ENCODE measurements around the gene GARIN5B. TPM values are rescaled to one million over a fixed set of nuclear protein-coding genes. Genes with fewer than 3 reads are reported as not detected.
A peak's percentile ranks its signal among the peaks of the same experiment; 100 is the strongest.
"Not testable (repeated sequence)": the region's sequence is repeated elsewhere in the genome, so short reads cannot be mapped to it uniquely, and the experiment has no call there.

GARIN5B gene
- total RNA-seq, 1 experiment from 2014 or later = not detected

- peaks cover 66% of the 10 kb centered on the region for H3K36me3 Mint-ChIP-seq (ENCODE audit: insufficient read depth, unreplicated experiment)
- peaks cover 21% of the 10 kb centered on the region for H3K4me1 Mint-ChIP-seq (ENCODE audit: insufficient read depth, unreplicated experiment)
- POLR2A ChIA-PET = interaction anchor here (0.7 to 6.1 kb wide), 4 partner anchors 17 to 265 kb away, joined by 3 to 57 read pairs (median 30); partner anchors contain the start of genes KMT5C, RPL28 and TMEM238
- TF ChIP-seq, protein P1, sequence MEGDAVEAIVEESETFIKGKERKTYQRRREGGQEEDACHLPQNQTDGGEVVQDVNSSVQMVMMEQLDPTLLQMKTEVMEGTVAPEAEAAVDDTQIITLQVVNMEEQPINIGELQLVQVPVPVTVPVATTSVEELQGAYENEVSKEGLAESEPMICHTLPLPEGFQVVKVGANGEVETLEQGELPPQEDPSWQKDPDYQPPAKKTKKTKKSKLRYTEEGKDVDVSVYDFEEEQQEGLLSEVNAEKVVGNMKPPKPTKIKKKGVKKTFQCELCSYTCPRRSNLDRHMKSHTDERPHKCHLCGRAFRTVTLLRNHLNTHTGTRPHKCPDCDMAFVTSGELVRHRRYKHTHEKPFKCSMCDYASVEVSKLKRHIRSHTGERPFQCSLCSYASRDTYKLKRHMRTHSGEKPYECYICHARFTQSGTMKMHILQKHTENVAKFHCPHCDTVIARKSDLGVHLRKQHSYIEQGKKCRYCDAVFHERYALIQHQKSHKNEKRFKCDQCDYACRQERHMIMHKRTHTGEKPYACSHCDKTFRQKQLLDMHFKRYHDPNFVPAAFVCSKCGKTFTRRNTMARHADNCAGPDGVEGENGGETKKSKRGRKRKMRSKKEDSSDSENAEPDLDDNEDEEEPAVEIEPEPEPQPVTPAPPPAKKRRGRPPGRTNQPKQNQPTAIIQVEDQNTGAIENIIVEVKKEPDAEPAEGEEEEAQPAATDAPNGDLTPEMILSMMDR (IDR thresholded peaks at IDR 0.05; ENCODE audit: unreplicated experiment) = no peak
- H3K4me3 Mint-ChIP-seq (ENCODE audit: unreplicated experiment) = peak overlapping the region; percentile 94
- no peaks in the 10 kb centered on the region for H3K9me3 Mint-ChIP-seq (ENCODE audit: unreplicated experiment)
- peak overlapping the region; percentile 99 for H3K27ac Mint-ChIP-seq (ENCODE audit: low read depth, unreplicated experiment)
- H3K27me3 Mint-ChIP-seq (ENCODE audit: insufficient read depth, unreplicated experiment) = no peaks in the 10 kb centered on the region
- intact Hi-C loops (cut with micrococcal nuclease) = no loop called here
- BruUV-seq (replicated peaks) = no TSS peak
- CTCF ChIA-PET = interaction anchor here (0.5 to 1.9 kb wide), 6 partner anchors 62 to 1014 kb away, joined by 3 to 5 read pairs (median 4); no protein-coding TSS in a partner anchor
- no peak for DNase-seq (ENCODE audit: unreplicated experiment)
These were observed 42.6 kb upstream of the GARIN5B start for GRCh38 chr19:55405638-55406037.

- DNase-seq (ENCODE audit: unreplicated experiment) = no peak
- CTCF ChIA-PET = interaction anchor here (0.9 to 1.1 kb wide), 4 partner anchors 16 to 111 kb away, joined by 3 to 5 read pairs (median 4); no protein-coding TSS in a partner anchor
- no TSS peak for BruUV-seq (replicated peaks)
- Mint-ChIP-seq H3K27me3 (ENCODE audit: insufficient read depth, unreplicated experiment) (no peaks in the 10 kb centered on the region), H3K4me1 (ENCODE audit: insufficient read depth, unreplicated experiment) (peaks cover 21% of the 10 kb centered on the region), H3K9me3 (ENCODE audit: unreplicated experiment) (no peaks in the 10 kb centered on the region), H3K36me3 (ENCODE audit: insufficient read depth, unreplicated experiment) (peaks cover 53% of the 10 kb centered on the region), H3K27ac (ENCODE audit: low read depth, unreplicated experiment) (no peak overlapping the region), H3K4me3 (ENCODE audit: unreplicated experiment) (no peak overlapping the region)
- TF ChIP-seq, protein P1 (IDR thresholded peaks at IDR 0.05; ENCODE audit: unreplicated experiment) = no peak
- POLR2A ChIA-PET = interaction anchor here (0.6 to 1.1 kb wide), 2 partner anchors 8 to 15 kb away, joined by 3 read pairs; no protein-coding TSS in a partner anchor
- intact Hi-C loops (cut with micrococcal nuclease) = no loop called here
These were observed 39.4 kb upstream of the GARIN5B start for GRCh38 chr19:55402509-55402908.

GRCh38 chr19:55401390-55401789, 38.3 kb upstream of the GARIN5B start:
- intact Hi-C loops (cut with micrococcal nuclease); DNase-seq (ENCODE audit: unreplicated experiment); H3K27ac Mint-ChIP-seq (ENCODE audit: low read depth, unreplicated experiment); POLR2A ChIA-PET; BruUV-seq (replicated peaks); H3K9me3 Mint-ChIP-seq (ENCODE audit: unreplicated experiment); H3K4me3 Mint-ChIP-seq (ENCODE audit: unreplicated experiment); H3K27me3 Mint-ChIP-seq (ENCODE audit: insufficient read depth, unreplicated experiment): not testable (repeated sequence)
- CTCF ChIA-PET = interaction anchor here (0.7 to 1.6 kb wide), 2 partner anchors 13 to 99 kb away, joined by 4 read pairs; no protein-coding TSS in a partner anchor
- Mint-ChIP-seq H3K4me1 (ENCODE audit: insufficient read depth, unreplicated experiment) (peaks cover 16% of the 10 kb centered on the region), H3K36me3 (ENCODE audit: insufficient read depth, unreplicated experiment) (peaks cover 46% of the 10 kb centered on the region)

GRCh38 chr19:55400281-55401087, 37.4 kb upstream of the GARIN5B start:
- no peak for DNase-seq (ENCODE audit: unreplicated experiment)
- no peaks in the 10 kb centered on the region for H3K27me3 Mint-ChIP-seq (ENCODE audit: insufficient read depth, unreplicated experiment)
- TF ChIP-seq, protein P1 (IDR thresholded peaks at IDR 0.05; ENCODE audit: unreplicated experiment) = no peak
- H3K36me3 Mint-ChIP-seq (ENCODE audit: insufficient read depth, unreplicated experiment) = peaks cover 37% of the 10 kb centered on the region
- no peak overlapping the region for H3K27ac Mint-ChIP-seq (ENCODE audit: low read depth, unreplicated experiment)
- no peak overlapping the region for H3K4me3 Mint-ChIP-seq (ENCODE audit: unreplicated experiment)
- no TSS peak for BruUV-seq (replicated peaks)
- CTCF ChIA-PET = interaction anchor here (0.7 to 1.6 kb wide), 3 partner anchors 12 to 99 kb away, joined by 3 to 4 read pairs (median 4); no protein-coding TSS in a partner anchor
- intact Hi-C loops (cut with micrococcal nuclease) = no loop called here
- peaks cover 7% of the 10 kb centered on the region for H3K4me1 Mint-ChIP-seq (ENCODE audit: insufficient read depth, unreplicated experiment)
- POLR2A ChIA-PET = interaction anchor here (1.1 to 2.7 kb wide), 5 partner anchors 9 to 143 kb away, joined by 3 to 7 read pairs (median 4); no protein-coding TSS in a partner anchor
- no peaks in the 10 kb centered on the region for H3K9me3 Mint-ChIP-seq (ENCODE audit: unreplicated experiment)
